HepG2 (cell line): ENCODE results near the gene TPST2. TPM values are rescaled to one million over a fixed set of nuclear protein-coding genes. Genes with fewer than 3 reads are reported as not detected.

Source experiments
- ATAC-seq: fragments of 200-7000 bp; cut with Tn5 transposase; 3 replicates; pipeline ENCODE4 v1.9.1; 2020; ENCODE audit warnings: mild to moderate bottlenecking, moderate library complexity
- BruUV-seq: library from RNA; stranded (reverse); fragments of 400-500 nt; replicated peaks from 2 replicates; lab custom pipeline; 2021; lab: Mats Ljungman, UMichigan
- CTCF ChIA-PET: fragments of 300-600 bp; formaldehyde crosslinking; extraction: SDS; loops from one replicate; lab custom pipeline; 2021; ENCODE audit warnings: low total read pairs, inconsistent platforms, low intra/inter-chr PET ratio; lab: Yijun Ruan, JAX
- POLR2A ChIA-PET: fragments of 350-600 bp; sonication (Branson Sonifier 250); formaldehyde crosslinking; loops from one replicate; lab custom pipeline; 2020; ENCODE audit warnings: antibody characterized with exemption, inconsistent platforms; lab: Yijun Ruan, JAX
- DNase-seq: peaks from one replicate; pipeline ENCODE4 v3.0.0-alpha.2; 2015; ENCODE audit warnings: low spot score
- FAIRE-seq: peaks from 3 replicates; lab custom pipeline; 2011; peaks lifted over from hg19 to GRCh38; lab: Jason Lieb, UNC
- H2AFZ ChIP-seq: one replicate; pipeline ENCODE4 v1.6.1; 2011; ENCODE audit warnings: low read length, inconsistent platforms
- H3K27ac ChIP-seq: fragments of 300-600 bp; 3 replicates; pipeline ENCODE4 v1.8.0; 2011; ENCODE audit warnings: mixed run types, mild to moderate bottlenecking, mixed read lengths, low read length, inconsistent platforms; ENCODE audit not compliant: insufficient read depth; ENCODE audit errors: extremely low read length
- H3K27me3 ChIP-seq, 2 experiments: fragments of 200-600 bp in 1 of 2; 2 replicates in 1 of 2; 3 replicates in 1 of 2; pipeline versions ENCODE4 v1.6.0 to v1.8.0; 2011; ENCODE audit warnings: low read length in 2 of 2, mild to moderate bottlenecking in 2 of 2, moderate library complexity in 2 of 2, inconsistent platforms in 1 of 2; ENCODE audit not compliant: insufficient read depth in 2 of 2, control insufficient read depth in 1 of 2
- H3K36me3 ChIP-seq, 2 experiments: fragments of 200-600 bp in 1 of 2; replicated peaks in 1 of 2; 2 replicates in 1 of 2; 3 replicates in 1 of 2; pipeline versions ENCODE4 v1.5.1 to v1.8.0; 2011; ENCODE audit warnings: low read length in 2 of 2, inconsistent platforms in 1 of 2; ENCODE audit not compliant: insufficient read depth in 2 of 2, control insufficient read depth in 1 of 2
- H3K4me1 ChIP-seq: 2 replicates; pipeline ENCODE4 v1.5.1; 2012; ENCODE audit warnings: low read length, inconsistent platforms; ENCODE audit not compliant: insufficient read depth
- H3K4me2 ChIP-seq: 2 replicates; pipeline ENCODE4 v1.6.0; 2011; ENCODE audit warnings: low read depth, low read length, inconsistent platforms
- H3K4me3 ChIP-seq, 3 experiments: fragments of 200-600 bp in 1 of 3; sonication (generic), shearing (Covaris generic) in 1 of 3; replicated peaks in 1 of 3; 2 replicates each; pipeline ENCODE4 v1.5.1; 2011 to 2016; ENCODE audit warnings: low read length in 3 of 3, inconsistent platforms in 2 of 3, low read depth in 2 of 3, mild to moderate bottlenecking in 2 of 3, control low read depth in 1 of 3, mixed read lengths in 1 of 3; ENCODE audit not compliant: insufficient read depth in 1 of 3
- H3K79me2 ChIP-seq: one replicate; pipeline ENCODE4 v1.6.1; 2011; ENCODE audit warnings: low read length, inconsistent platforms; ENCODE audit not compliant: insufficient read depth
- H3K9ac ChIP-seq: 2 replicates; pipeline ENCODE4 v1.6.0; 2011; ENCODE audit warnings: mild to moderate bottlenecking, low read depth, low read length, inconsistent platforms; ENCODE audit not compliant: insufficient read depth
- H3K9me3 ChIP-seq: 2 replicates; pipeline ENCODE4 v1.5.1; 2012; ENCODE audit warnings: mild to moderate bottlenecking, low read length
- H4K20me1 ChIP-seq: 2 replicates; pipeline ENCODE4 v1.6.0; 2011; ENCODE audit warnings: inconsistent platforms, mild to moderate bottlenecking, low read length, moderate library complexity; ENCODE audit not compliant: insufficient read depth
- CBX2 ChIP-seq, 2 experiments: fragments of 200-600 bp in 1 of 2; sonication (generic); formaldehyde crosslinking in 1 of 2; IDR thresholded peaks; 2 replicates each; pipeline versions ENCODE4 v1.7.0 to v1.8.1; 2018 to 2022; ENCODE audit warnings: low read depth in 2 of 2, low read length in 1 of 2, mild to moderate bottlenecking in 1 of 2, missing genetic modification reagents in 1 of 2
- MED8 ChIP-seq: sonication (generic); formaldehyde crosslinking; IDR thresholded peaks from 2 replicates; pipeline ENCODE4 v1.8.1; 2023; ENCODE audit warnings: mild to moderate bottlenecking, missing genetic modification reagents; ENCODE audit not compliant: insufficient replicate concordance
- XBP1 ChIP-seq: sonication (generic); formaldehyde crosslinking; IDR thresholded peaks from 2 replicates; pipeline ENCODE4 v1.5.0; 2020; ENCODE audit warnings: missing genetic modification reagents
- ZNF629 ChIP-seq: sonication (generic); formaldehyde crosslinking; conservative IDR thresholded peaks from 2 replicates; pipeline ENCODE4 v1.5.0; 2020; ENCODE audit warnings: missing genetic modification reagents
- ZNF644 ChIP-seq: IDR thresholded peaks from 2 replicates; pipeline ENCODE4 v1.6.1; 2016; ENCODE audit warnings: low read depth
- WGBS: methylation state at CpG from one replicate; pipeline ENCODE4 v1.1.6; 2017; ENCODE audit warnings: low lambda C conversion rate; 5-methylcytosine and 5-hydroxymethylcytosine counted together
- in situ Hi-C: cut with HindIII; loops from 2 replicates; pipeline ENCODE4 v1.10.0; 2017; ENCODE audit warnings: low pct_unique_long_range_greater_than_20kb; ENCODE audit not compliant: extremely low pct_ligation_motif_present
- intact Hi-C: fragments of 100-400 bp; cut with micrococcal nuclease; formaldehyde crosslinking; loops from one replicate; pipeline ENCODE4 v1.10.0; 2022; ENCODE audit not compliant: unreplicated experiment
- polyA plus RNA-seq, 8 experiments: library from polyadenylated mRNA; depleted of rRNA in 3 of 8; stranded (reverse) in 7 of 8; unstranded in 1 of 8; fragments of >200 nt; fragmentation: Illumina TruSeq in 4 of 8; extraction: Trizol in 4 of 8; gene quantifications; 2 replicates each; pipeline versions ENCODE4 v1.2.1 to v1.2.3, GENCODE V29; 2011 to 2016; ENCODE audit warnings: low read depth in 4 of 8, missing spikeins in 1 of 8, mixed read lengths in 1 of 8; ENCODE audit not compliant: insufficient read depth in 1 of 8
- total RNA-seq, 5 experiments: library from RNA; depleted of rRNA; stranded (reverse); fragments of >200 nt; fragmentation: Illumina TruSeq; extraction: Trizol; gene quantifications; 2 replicates each; pipeline ENCODE4 v1.2.3, GENCODE V29; 2016; ENCODE audit warnings: low read depth in 1 of 5
- TF ChIP-seq, protein P1 (sequence below): sonication (generic); formaldehyde crosslinking; IDR thresholded peaks from 2 replicates; pipeline ENCODE4 v1.4.0; 2020; ENCODE audit warnings: missing genetic modification reagents
- TF ChIP-seq, protein P2 (sequence below): sonication (generic); formaldehyde crosslinking; IDR thresholded peaks from 2 replicates; pipeline ENCODE4 v1.4.0; 2020; ENCODE audit warnings: missing genetic modification reagents

The TPST2 gene
- total and polyA plus RNA-seq, 2 of the 13 experiments (the other 11 are each of a cell fraction or from before 2014, with no cell fraction given) = 15.2 to 23.8 TPM

DNA sequence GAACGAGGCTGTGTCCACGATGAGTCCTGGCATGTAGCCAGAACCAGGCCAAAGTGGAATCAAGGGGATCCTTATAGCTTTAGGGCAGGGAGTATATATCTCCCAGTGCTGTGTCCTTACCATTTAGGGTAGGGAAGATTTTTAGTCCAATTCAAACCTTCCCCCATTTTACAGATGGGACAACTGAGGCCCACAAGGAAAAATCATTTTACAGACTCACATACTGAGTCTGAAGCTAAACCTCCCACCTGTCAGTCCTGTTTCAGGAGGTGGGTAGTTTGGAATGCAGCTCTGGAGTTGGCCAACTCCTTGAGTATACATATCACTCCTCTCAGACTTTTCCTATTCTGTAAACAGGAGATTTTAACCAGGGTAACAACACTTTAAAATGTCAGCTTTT is 44.5 kb downstream of the TPST2 start:
- in situ Hi-C loops (no loop called here), intact Hi-C loops (no loop called here)
- H4K20me1 ChIP-seq = no peaks in the 10 kb centered on the region
- no peak overlapping the region for H3K9ac ChIP-seq
- no peaks in the 10 kb centered on the region for H3K79me2 ChIP-seq
- H2AFZ ChIP-seq = no peak overlapping the region
- no peak overlapping the region for H3K4me3 ChIP-seq
- ChIA-PET POLR2A (no interaction called here), CTCF (no interaction called here)
- no peak for DNase-seq
- no peak overlapping the region for H3K4me2 ChIP-seq
- no peaks in the 10 kb centered on the region for H3K27me3 ChIP-seq
- ATAC-seq = no peak
- WGBS = 94% methylated on average over 2 of the region's 2 CpGs
- no peaks in the 10 kb centered on the region for H3K9me3 ChIP-seq
- BruUV-seq = no TSS peak
- peaks cover under 1 to 3% of the 10 kb centered on the region in 2 experiments; a peak in 2 of 5 replicates for H3K36me3 ChIP-seq
- TF ChIP-seq MED8 (CRISPR knock-in tag) (no peak), XBP1 (CRISPR knock-in tag) (no peak), CBX2 (IDR thresholded peaks at IDR 0.05; ENCODE audit: low read depth, low read length) (no peak), CBX2 (CRISPR knock-in tag; IDR thresholded peaks at IDR 0.05; ENCODE audit: low read depth) (no peak), ZNF644 (CRISPR knock-in tag) (no peak), ZNF629 (CRISPR knock-in tag) (peak; percentile 83)
- TF ChIP-seq, protein P1, sequence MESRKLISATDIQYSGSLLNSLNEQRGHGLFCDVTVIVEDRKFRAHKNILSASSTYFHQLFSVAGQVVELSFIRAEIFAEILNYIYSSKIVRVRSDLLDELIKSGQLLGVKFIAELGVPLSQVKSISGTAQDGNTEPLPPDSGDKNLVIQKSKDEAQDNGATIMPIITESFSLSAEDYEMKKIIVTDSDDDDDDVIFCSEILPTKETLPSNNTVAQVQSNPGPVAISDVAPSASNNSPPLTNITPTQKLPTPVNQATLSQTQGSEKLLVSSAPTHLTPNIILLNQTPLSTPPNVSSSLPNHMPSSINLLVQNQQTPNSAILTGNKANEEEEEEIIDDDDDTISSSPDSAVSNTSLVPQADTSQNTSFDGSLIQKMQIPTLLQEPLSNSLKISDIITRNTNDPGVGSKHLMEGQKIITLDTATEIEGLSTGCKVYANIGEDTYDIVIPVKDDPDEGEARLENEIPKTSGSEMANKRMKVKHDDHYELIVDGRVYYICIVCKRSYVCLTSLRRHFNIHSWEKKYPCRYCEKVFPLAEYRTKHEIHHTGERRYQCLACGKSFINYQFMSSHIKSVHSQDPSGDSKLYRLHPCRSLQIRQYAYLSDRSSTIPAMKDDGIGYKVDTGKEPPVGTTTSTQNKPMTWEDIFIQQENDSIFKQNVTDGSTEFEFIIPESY (CRISPR knock-in tag) = no peak
- TF ChIP-seq, protein P2, sequence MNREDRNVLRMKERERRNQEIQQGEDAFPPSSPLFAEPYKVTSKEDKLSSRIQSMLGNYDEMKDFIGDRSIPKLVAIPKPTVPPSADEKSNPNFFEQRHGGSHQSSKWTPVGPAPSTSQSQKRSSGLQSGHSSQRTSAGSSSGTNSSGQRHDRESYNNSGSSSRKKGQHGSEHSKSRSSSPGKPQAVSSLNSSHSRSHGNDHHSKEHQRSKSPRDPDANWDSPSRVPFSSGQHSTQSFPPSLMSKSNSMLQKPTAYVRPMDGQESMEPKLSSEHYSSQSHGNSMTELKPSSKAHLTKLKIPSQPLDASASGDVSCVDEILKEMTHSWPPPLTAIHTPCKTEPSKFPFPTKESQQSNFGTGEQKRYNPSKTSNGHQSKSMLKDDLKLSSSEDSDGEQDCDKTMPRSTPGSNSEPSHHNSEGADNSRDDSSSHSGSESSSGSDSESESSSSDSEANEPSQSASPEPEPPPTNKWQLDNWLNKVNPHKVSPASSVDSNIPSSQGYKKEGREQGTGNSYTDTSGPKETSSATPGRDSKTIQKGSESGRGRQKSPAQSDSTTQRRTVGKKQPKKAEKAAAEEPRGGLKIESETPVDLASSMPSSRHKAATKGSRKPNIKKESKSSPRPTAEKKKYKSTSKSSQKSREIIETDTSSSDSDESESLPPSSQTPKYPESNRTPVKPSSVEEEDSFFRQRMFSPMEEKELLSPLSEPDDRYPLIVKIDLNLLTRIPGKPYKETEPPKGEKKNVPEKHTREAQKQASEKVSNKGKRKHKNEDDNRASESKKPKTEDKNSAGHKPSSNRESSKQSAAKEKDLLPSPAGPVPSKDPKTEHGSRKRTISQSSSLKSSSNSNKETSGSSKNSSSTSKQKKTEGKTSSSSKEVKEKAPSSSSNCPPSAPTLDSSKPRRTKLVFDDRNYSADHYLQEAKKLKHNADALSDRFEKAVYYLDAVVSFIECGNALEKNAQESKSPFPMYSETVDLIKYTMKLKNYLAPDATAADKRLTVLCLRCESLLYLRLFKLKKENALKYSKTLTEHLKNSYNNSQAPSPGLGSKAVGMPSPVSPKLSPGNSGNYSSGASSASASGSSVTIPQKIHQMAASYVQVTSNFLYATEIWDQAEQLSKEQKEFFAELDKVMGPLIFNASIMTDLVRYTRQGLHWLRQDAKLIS (CRISPR knock-in tag) = no peak
- H3K27ac ChIP-seq = no peak overlapping the region
- FAIRE-seq = no peak
- peaks cover 15% of the 10 kb centered on the region for H3K4me1 ChIP-seq
